NCI-H1105 treated with DMSO at 0.1 percent for 48 hours (cell line): ENCODE data around the gene GRID1.
"Not testable (repeated sequence)": the region's sequence is repeated elsewhere in the genome, so short reads cannot be mapped to it uniquely, and the experiment has no call there.

ENCODE experiments used
- DNase-seq: peaks from one replicate; lab custom pipeline; 2025; lab: John Stamatoyannopoulos, UW

The GRID1 gene

GRCh38 chr10:85719408-85719807 lies 647.2 kb downstream of the GRID1 start:
- no peak for DNase-seq

- DNase-seq = no peak
These were observed 652.7 kb downstream of the GRID1 start for GRCh38 chr10:85713885-85714284.

- no peak for DNase-seq
These were observed 663.8 kb downstream of the GRID1 start for GRCh38 chr10:85702768-85703167.

- DNase-seq = not testable (repeated sequence)
These were observed 667.5 kb downstream of the GRID1 start for GRCh38 chr10:85699066-85699465.

- no peak for DNase-seq
These were observed 669.7 kb downstream of the GRID1 start for GRCh38 chr10:85696893-85697292.

GRCh38 chr10:85682621-85683020 lies 684.0 kb downstream of the GRID1 start:
- no peak for DNase-seq

DNA sequence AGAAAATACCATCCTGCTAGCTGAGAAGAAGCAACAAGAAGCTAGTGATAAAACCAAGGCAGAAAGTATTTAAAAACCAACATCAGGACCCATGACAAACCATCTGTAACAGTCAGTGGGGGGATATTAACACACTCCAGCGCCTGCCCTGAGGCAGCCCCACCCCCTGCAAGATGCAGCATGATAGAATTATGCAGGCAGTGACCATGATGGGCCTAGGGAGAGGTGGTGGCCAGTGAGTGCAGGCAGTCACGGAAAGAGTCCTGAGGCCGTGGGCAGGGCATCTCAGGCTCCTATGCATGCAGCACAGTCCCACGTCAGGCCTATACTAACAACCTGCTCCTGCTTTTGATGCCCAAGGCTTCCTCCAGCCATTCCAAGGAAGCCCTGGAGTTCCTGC lies 686.9 kb downstream of the GRID1 start:
- DNase-seq = no peak

GRCh38 chr10:85679061-85679460 lies 687.5 kb downstream of the GRID1 start:
- no peak for DNase-seq

DNA sequence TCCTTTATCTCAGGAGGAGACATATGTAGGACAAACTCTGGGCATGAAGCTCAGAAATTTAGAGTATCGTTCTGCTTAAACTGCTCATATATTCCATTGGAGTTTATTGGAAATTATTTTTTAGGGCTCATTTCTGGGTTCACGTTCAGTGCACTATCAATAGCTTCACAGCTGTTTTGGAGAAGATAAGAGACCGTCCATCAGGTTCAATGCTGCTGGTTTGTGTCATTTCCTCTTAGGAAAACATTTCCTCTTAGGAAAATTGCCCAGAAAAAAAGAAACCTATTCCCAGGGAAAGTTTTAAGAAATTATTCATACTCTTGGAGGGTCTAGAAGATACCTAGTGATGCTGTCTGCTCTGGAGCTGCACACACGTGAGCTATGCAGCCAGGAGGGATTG lies 691.7 kb downstream of the GRID1 start:
- DNase-seq = no peak

GRCh38 chr10:85673270-85673669 lies 693.3 kb downstream of the GRID1 start:
- DNase-seq = no peak

- DNase-seq = no peak
These were observed 695.1 kb downstream of the GRID1 start for GRCh38 chr10:85671530-85671929.

- no peak for DNase-seq
These were observed 698.1 kb downstream of the GRID1 start for GRCh38 chr10:85668522-85668921.

DNA sequence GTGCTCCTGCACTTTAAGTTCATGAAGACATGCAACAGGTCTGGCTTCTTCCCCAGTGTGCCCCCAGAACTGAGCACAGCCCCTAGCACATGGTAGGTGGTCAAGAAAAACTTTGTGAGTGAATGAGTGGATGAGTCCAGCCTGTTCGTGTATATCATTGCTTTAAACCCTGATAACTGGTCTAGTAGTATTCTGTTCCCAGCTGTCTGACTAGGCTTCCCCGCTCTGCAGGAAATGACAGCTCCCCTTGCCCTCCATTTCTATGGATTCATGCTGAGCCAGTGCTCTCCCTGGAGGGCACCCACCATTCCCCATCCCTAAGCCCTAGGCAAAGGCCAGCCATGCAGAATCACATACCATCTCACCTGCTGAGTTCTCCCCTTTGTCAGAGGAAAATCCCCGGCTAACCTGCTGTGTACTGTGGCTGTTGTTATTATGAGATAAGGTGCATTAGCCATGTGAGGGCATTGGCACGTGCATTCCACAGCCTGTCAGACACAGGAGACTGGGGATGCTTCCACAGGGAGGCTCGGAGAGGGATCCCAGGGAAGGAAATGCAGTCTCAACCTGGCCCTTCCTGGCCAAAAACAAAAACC lies 698.9 kb downstream of the GRID1 start:
- no peak for DNase-seq

DNA sequence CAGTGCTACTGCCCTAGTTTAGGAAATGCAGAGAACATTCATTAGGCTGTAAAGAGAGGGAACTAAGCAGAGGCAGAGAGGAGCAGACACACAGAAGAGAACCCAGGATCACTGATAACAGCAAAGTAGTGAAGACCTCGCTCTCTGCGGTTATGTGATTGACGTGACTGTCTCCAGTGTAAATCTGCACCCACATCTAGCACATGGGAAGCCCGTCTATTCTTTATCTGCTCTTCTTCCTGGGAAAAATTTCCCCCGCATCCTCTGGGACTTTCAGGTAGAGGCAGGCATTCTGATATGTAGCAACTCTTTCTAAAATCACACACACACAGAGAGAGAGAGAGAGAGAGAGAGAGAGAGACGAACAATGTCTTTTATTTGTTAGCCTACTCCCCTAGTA lies 699.6 kb downstream of the GRID1 start:
- DNase-seq = no peak

GRCh38 chr10:85666102-85666501 lies 700.5 kb downstream of the GRID1 start:
- no peak for DNase-seq

GRCh38 chr10:85665681-85666080 lies 700.9 kb downstream of the GRID1 start:
- DNase-seq = no peak

- no peak for DNase-seq
These were observed 701.5 kb downstream of the GRID1 start for GRCh38 chr10:85665078-85665477.

DNA sequence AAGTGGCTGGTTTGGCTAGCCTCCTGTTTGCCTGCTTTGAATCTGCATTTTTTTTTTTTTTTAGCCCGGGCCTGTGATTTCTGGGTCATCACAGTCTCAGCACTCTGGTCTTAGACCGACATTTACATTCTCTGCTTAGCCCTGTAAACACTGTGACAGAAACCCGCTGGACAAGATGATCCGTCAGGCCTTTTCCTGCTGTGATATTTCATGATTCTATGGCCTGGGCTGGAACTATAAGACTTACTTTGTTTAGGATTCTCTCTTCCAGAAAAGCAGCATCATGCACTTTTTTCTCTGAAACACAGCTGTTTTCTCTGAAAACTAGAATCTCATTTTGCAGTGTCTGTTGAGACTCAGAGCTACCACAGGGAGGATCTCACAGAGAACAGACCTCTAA lies 705.5 kb downstream of the GRID1 start:
- DNase-seq = no peak

- DNase-seq = no peak
These were observed 707.3 kb downstream of the GRID1 start for GRCh38 chr10:85659331-85659730.

- DNase-seq = no peak
These were observed 708.1 kb downstream of the GRID1 start for GRCh38 chr10:85658518-85658917.

DNA sequence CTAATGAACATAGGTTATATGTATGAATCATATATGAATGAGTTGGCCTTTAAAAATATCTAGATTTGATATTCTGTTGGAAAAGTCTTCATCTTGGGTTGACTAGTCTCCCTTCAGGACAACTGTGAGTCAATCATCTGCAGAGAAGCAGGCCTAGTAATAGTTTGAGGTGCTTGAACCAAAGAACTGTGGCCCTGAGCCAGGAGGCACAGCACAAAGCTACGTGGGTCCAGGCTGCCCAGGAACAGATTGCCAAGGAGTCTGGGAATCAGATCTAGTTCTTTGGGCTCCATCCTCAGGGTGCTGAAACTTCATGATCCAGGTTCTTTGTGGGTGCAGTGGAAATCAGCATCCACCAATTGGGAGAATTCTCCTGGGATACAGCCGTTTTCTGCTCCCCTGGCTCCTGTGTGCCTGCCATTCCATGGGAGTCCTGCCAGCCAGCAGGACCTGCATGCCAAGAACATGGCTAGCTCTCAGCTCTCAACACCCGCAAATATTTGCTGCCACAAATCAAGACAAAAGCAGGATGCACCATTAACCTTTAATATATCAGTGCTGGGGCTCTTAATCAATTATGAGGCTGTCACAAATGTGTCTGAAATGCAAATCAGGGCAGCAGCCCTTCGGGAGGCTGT lies 709.0 kb downstream of the GRID1 start:
- DNase-seq = no peak

DNA sequence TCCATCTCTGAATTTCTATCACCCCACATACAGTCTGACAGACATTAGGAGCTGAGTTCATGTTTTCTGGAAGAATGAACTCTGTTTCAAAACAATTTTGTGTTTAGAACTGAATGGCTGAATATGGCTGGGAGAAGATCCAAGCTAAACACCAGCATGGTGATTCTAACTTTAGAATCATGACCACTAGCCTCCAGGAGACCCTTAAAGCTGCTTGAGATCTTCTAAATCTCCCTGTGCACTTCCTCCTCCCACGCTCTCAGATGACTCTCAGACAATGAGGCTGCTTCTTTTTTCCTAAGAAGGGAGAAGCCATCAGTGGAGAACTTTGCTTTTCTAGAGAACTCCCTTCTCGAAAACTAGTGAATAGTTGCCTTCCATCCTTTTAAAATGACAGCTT lies 711.2 kb downstream of the GRID1 start:
- no peak for DNase-seq

DNA sequence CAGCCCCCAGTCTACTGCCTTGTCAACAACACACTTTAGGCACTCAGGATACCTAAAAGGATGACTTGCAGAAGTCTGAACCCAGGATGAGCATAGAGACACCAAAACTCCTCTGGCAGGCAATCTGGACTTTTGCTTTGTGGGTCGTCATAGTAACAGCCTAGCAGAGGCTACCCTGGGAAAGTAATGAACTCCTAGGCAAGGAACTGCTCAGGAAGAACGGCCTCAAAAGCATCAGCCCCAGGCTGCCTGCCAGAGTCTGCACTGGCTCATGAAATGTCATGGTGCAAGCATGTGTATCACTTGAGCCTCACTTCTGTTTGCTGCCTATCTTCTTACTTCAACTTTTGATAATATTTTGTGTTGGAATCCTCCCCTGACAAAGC lies 715.1 kb downstream of the GRID1 start:
- no peak for DNase-seq

GRCh38 chr10:85650791-85651496 lies 715.7 kb downstream of the GRID1 start:
- DNase-seq = no peak
